Choroid plexus epithelial cell (primary cell): Measurements from ENCODE around the gene BLMH.

Source experiments
- DNase-seq: peaks from one replicate; pipeline ENCODE4 v3.0.0-alpha.2; 2010; ENCODE audit warnings: low read depth
- H3K4me3 ChIP-seq: 2 replicates; pipeline ENCODE4 v1.5.1; 2011; ENCODE audit warnings: low read depth, mild to moderate bottlenecking, control low read depth, low read length, moderate library complexity
- CTCF ChIP-seq: conservative IDR thresholded peaks from 2 replicates; pipeline ENCODE4 v1.5.1; 2011; ENCODE audit warnings: low read depth, mild to moderate bottlenecking, control low read depth, inconsistent platforms, low read length, moderate library complexity

BLMH gene

GRCh38 chr17:30333503-30334360 lies 42.0 kb upstream of the BLMH start, which contains the start of gene TMIGD1:
TSS of gene TMIGD1 (minus strand) at chr17:30334057. CDS start at chr17:30332133, 1,924 bp downstream.
- no peak for DNase-seq
- TF ChIP-seq CTCF: no peak
- no peak within 1 kb of the TSS for H3K4me3 ChIP-seq

- DNase-seq: peak; percentile 68
- TF ChIP-seq CTCF: no peak
Measured at GRCh38 chr17:30332057-30332542, 40.4 kb upstream of the BLMH start.

GRCh38 chr17:30326809-30327208 lies 35.1 kb upstream of the BLMH start:
- no peak for TF ChIP-seq CTCF
- no peak overlapping the region for H3K4me3 ChIP-seq
- DNase-seq: no peak

More at GRCh38 chr17:30332057-30332542, 40.4 kb upstream of the BLMH start:
- no peak overlapping the region for H3K4me3 ChIP-seq

GRCh38 chr17:30324723-30325122 lies 33.0 kb upstream of the BLMH start:
- no peak overlapping the region for H3K4me3 ChIP-seq
- DNase-seq: no peak
- TF ChIP-seq CTCF: no peak

GRCh38 chr17:30323895-30324319 lies 32.2 kb upstream of the BLMH start:
- no peak overlapping the region for H3K4me3 ChIP-seq
- TF ChIP-seq CTCF: no peak
- peak; percentile 70 for DNase-seq

GRCh38 chr17:30323262-30323894 lies 31.6 kb upstream of the BLMH start:
- no peak for TF ChIP-seq CTCF
- H3K4me3 ChIP-seq: no peak overlapping the region
- DNase-seq: no peak
